GM21786 (cell line): ENCODE results near the gene KLF8.

Experiments
- ATAC-seq: cut with Tn5 transposase; IDR thresholded peaks from one replicate; pipeline ENCODE4 v1.9.1; 2021; ENCODE audit not compliant: unreplicated experiment

The KLF8 gene

GRCh38 chrX:56309881-56310280 lies 77.7 kb downstream of the KLF8 start:
- no peak for ATAC-seq

- ATAC-seq, result no peak
These were observed 78.4 kb downstream of the KLF8 start for GRCh38 chrX:56310581-56310980.

- no peak for ATAC-seq
These were observed 81.2 kb downstream of the KLF8 start for GRCh38 chrX:56313308-56313707.

DNA sequence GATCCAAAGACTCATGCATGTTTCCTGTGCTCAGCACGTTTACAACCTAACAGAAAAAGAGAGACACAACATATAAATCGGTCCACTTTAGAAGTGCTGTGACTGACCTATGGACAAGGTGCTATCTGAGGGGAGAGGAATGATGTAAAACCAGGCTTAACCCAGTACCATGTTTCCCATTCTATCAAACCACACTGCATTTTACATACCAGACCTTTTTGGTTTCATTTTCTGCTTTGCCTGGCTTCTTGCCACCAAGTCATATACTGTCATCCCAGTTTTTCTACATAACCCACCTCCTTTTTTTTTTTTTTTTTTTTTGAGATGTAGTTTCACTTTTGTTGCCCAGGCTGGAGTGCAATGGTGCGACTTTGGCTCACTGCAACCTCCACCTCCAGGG lies 82.2 kb downstream of the KLF8 start:
- ATAC-seq, result no peak

GRCh38 chrX:56318076-56318475 lies 85.9 kb downstream of the KLF8 start:
- ATAC-seq, result no peak

DNA sequence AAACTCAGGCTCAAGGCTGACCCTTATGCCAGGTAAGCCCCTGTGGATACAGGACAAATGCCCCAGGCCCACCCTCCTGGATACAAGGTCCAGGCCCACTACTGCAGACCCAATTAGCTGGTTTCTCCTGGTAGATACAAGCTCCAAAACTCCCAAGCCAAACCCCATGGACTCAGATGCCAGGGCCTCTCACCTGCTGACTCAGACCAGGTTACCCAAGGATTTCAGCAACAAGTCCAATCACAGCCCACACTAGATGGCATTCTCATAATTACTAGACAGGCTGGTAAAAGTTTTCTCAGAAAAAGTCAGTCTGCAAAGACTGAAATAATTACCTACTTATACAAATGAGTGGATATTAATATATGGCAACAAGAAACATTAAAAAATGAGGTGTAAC lies 87.0 kb downstream of the KLF8 start:
- no peak for ATAC-seq
